Stimulated activated CD4-positive, alpha-beta T cell treated with anti-CD3 and anti-CD28 coated beads, Interleukin-12 subunit alpha, Interleukin-12 subunit beta, amount 100 ng/mL, for 24 hours (primary cell): ENCODE measurements around the gene BAIAP2.
"Not testable (repeated sequence)": the region's sequence is repeated elsewhere in the genome, so short reads cannot be mapped to it uniquely, and the experiment has no call there.

Experiments
- DNase-seq, 2 experiments: peaks; one replicate each; pipeline ENCODE4 v3.0.0-alpha.2; 2020; ENCODE audit warnings: low read depth in 2 of 2

BAIAP2 gene

GRCh38 chr17:81066771-81067315, 31.9 kb downstream of the BAIAP2 start:
- no peak for DNase-seq

GRCh38 chr17:81067391-81067811, 32.5 kb downstream of the BAIAP2 start:
- DNase-seq, result no peak

GRCh38 chr17:81068411-81069134, 33.6 kb downstream of the BAIAP2 start:
- no peak for DNase-seq

- DNase-seq, result no peak
Observed at GRCh38 chr17:81069135-81069645, 34.2 kb downstream of the BAIAP2 start.

GRCh38 chr17:81070541-81071246, 35.7 kb downstream of the BAIAP2 start:
- no peak for DNase-seq

- DNase-seq, result no peak
Observed at GRCh38 chr17:81071761-81072741, 37.1 kb downstream of the BAIAP2 start.

- no peak for DNase-seq
Observed at GRCh38 chr17:81073967-81074839, 39.3 kb downstream of the BAIAP2 start.

GRCh38 chr17:81074875-81075274, 39.9 kb downstream of the BAIAP2 start:
- DNase-seq, result no peak

GRCh38 chr17:81075307-81075706, 40.4 kb downstream of the BAIAP2 start:
- DNase-seq, result no peak

GRCh38 chr17:81076141-81076679, 41.3 kb downstream of the BAIAP2 start:
- DNase-seq, result no peak

- not testable (repeated sequence) for DNase-seq
Observed at GRCh38 chr17:81078026-81078913, 43.3 kb downstream of the BAIAP2 start.

- no peak for DNase-seq
Observed at GRCh38 chr17:81080019-81080418, 45.1 kb downstream of the BAIAP2 start.

- no peak for DNase-seq
Observed at GRCh38 chr17:81081222-81082176, 46.5 kb downstream of the BAIAP2 start.

GRCh38 chr17:81082177-81083073, 47.5 kb downstream of the BAIAP2 start:
- DNase-seq, result no peak

GRCh38 chr17:81083125-81083765, 48.3 kb downstream of the BAIAP2 start:
- DNase-seq, result no peak

GRCh38 chr17:81084680-81085419, 49.9 kb downstream of the BAIAP2 start:
- DNase-seq, result no peak
